Mesendoderm (in vitro differentiated cells): ENCODE results near the gene LRRC26.
A peak's percentile ranks its signal among the peaks of the same experiment; 100 is the strongest.

Experiments used
- DNase-seq: peaks from one replicate; pipeline ENCODE4 v3.0.0; 2013
- H2AK5ac ChIP-seq: 2 replicates; pipeline ENCODE4 v1.6.1; 2013; ENCODE audit warnings: low read length, inconsistent platforms
- H2BK120ac ChIP-seq: 2 replicates; pipeline ENCODE4 v1.6.1; 2013; ENCODE audit warnings: low read depth, mild to moderate bottlenecking, low read length, moderate library complexity, mixed read lengths
- H2BK15ac ChIP-seq: replicated peaks from 2 replicates; pipeline ENCODE4 v1.6.1; 2013; ENCODE audit warnings: low read depth, mild to moderate bottlenecking, moderate library complexity
- H2BK5ac ChIP-seq: 2 replicates; pipeline ENCODE4 v1.6.1; 2013; ENCODE audit warnings: low read length, inconsistent platforms
- H3K18ac ChIP-seq: 2 replicates; pipeline ENCODE4 v1.6.1; 2013; ENCODE audit warnings: mild to moderate bottlenecking, low read length, mixed read lengths
- H3K23ac ChIP-seq: one replicate; pipeline ENCODE4 v1.6.1; 2013; ENCODE audit warnings: low read length
- H3K27ac ChIP-seq: 2 replicates; pipeline ENCODE4 v1.5.1; 2013; ENCODE audit warnings: low read depth, mild to moderate bottlenecking, inconsistent platforms, low read length, moderate library complexity
- H3K27me3 ChIP-seq: 2 replicates; pipeline ENCODE4 v1.6.1; 2013; ENCODE audit warnings: low read length, control low read depth, mild to moderate bottlenecking, inconsistent platforms; ENCODE audit not compliant: insufficient read depth, poor library complexity
- H3K36me3 ChIP-seq: 2 replicates; pipeline ENCODE4 v1.6.1; 2013; ENCODE audit warnings: low read length, inconsistent platforms; ENCODE audit not compliant: control insufficient read depth, insufficient read depth
- H3K4ac ChIP-seq: one replicate; pipeline ENCODE4 v1.6.1; 2013; ENCODE audit warnings: low read depth, mild to moderate bottlenecking, low read length, moderate library complexity
- H3K4me1 ChIP-seq: 2 replicates; pipeline ENCODE4 v1.6.1; 2013; ENCODE audit warnings: low read depth, low read length, inconsistent platforms; ENCODE audit not compliant: control insufficient read depth
- H3K4me2 ChIP-seq: 2 replicates; pipeline ENCODE4 v1.6.1; 2013; ENCODE audit warnings: low read length
- H3K4me3 ChIP-seq: 2 replicates; pipeline ENCODE4 v1.5.1; 2013; ENCODE audit warnings: mild to moderate bottlenecking, low read length
- H3K56ac ChIP-seq: one replicate; pipeline ENCODE4 v1.6.1; 2013; ENCODE audit warnings: low read length
- H3K79me1 ChIP-seq: 2 replicates; pipeline ENCODE4 v1.6.1; 2013; ENCODE audit warnings: low read length, inconsistent platforms
- H3K79me2 ChIP-seq: 2 replicates; pipeline ENCODE4 v1.6.1; 2013; ENCODE audit warnings: mild to moderate bottlenecking, low read length; ENCODE audit not compliant: control insufficient read depth, insufficient read depth
- H3K9ac ChIP-seq: 2 replicates; pipeline ENCODE4 v1.6.1; 2013; ENCODE audit warnings: low read length, inconsistent platforms
- H4K5ac ChIP-seq: one replicate; pipeline ENCODE4 v1.6.1; 2013; ENCODE audit warnings: low read length
- H4K8ac ChIP-seq: one replicate; pipeline ENCODE4 v1.6.1; 2013; ENCODE audit warnings: low read depth, mild to moderate bottlenecking, control low read depth, low read length, moderate library complexity
- WGBS: extraction: QIAGEN DNeasy Blood & Tissue Kit; methylation state at CpG from one replicate; pipeline ENCODE4 v1.1.7; 2013; ENCODE audit warnings: low lambda C conversion rate, missing lambda C conversion rate; ENCODE audit not compliant: insufficient coverage; ENCODE audit errors: extremely low coverage; 5-methylcytosine and 5-hydroxymethylcytosine counted together

The LRRC26 gene

GRCh38 chr9:137200311-137201204, 30.7 kb upstream of the LRRC26 start, which contains the start of gene TPRN:
TPRN (minus strand) TSS chr9:137200741; CDS start chr9:137200711, 30 bp downstream.
- no CpG with 5 or more reads among the region's 118 CpGs for whole genome bisulfite sequencing
- Histone ChIP-seq H3K27ac (peak within 1 kb of the TSS; percentile 68), H3K79me2 (peaks cover 17% of the 10 kb centered on the region)

DNA sequence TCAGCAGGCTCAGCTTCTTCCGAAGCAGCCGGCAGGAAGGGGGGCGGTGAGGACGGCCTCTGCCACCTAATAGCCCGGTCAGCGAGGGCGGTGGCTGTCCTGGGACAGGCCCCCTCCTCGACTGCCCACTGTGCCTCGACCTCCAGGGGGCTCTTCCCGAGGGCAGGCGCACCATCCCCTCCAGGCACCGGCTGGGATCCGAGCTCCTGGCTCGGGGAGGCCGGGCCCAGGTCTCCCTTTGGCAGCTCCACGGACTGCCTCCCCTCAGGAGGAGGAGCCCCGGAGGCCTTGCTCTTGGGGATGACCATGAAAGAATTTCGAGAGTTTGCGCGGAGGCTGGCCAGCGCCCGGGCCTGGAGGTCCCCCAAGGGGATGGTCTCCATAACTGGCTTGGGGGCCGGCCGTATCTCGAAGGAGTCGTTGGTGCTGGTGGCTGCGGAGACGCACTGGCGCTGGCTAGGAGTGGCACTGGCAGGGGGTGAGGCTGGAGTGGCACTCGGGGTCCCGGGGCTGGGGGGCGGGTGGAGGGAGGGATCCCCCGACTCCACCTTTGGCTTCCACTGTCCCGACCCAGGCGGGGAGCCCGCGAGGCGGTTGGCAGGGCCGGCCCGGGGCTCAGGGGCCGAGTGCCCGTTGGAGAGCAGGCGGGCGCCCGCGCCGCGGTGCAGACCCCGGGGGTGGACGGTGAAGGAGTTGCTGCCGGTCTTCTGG, 29.7 kb upstream of the LRRC26 start:
- peak; percentile 28 for DNase-seq

More at GRCh38 chr9:137200311-137201204, 30.7 kb upstream of the LRRC26 start, which contains the start of gene TPRN:
- peak within 1 kb of the TSS; percentile 58 for H3K4me3 ChIP-seq
- peak within 1 kb of the TSS; percentile 45 for H3K23ac ChIP-seq
- no peak within 1 kb of the TSS for H2BK120ac ChIP-seq
- peak within 1 kb of the TSS; percentile 64 for H3K18ac ChIP-seq
- DNase-seq, result peak; percentile 99
- H2AK5ac ChIP-seq, result no peak within 1 kb of the TSS
- H4K8ac ChIP-seq, result peak within 1 kb of the TSS; percentile 87
- H3K4me1 ChIP-seq, result peaks cover 4% of the 10 kb centered on the region
- peak within 1 kb of the TSS; percentile 76 for H3K4ac ChIP-seq
- H3K9ac ChIP-seq, result peak within 1 kb of the TSS; percentile 94
- H3K4me2 ChIP-seq, result peak within 1 kb of the TSS; percentile 81
- no peaks in the 10 kb centered on the region for H3K27me3 ChIP-seq
- H2BK15ac ChIP-seq, result no peak within 1 kb of the TSS
- no peak within 1 kb of the TSS for H4K5ac ChIP-seq
- H3K79me1 ChIP-seq, result peaks cover 24% of the 10 kb centered on the region
- peak within 1 kb of the TSS; percentile 23 for H2BK5ac ChIP-seq
- no peaks in the 10 kb centered on the region for H3K36me3 ChIP-seq
- H3K56ac ChIP-seq, result peak within 1 kb of the TSS; percentile 98

DNA sequence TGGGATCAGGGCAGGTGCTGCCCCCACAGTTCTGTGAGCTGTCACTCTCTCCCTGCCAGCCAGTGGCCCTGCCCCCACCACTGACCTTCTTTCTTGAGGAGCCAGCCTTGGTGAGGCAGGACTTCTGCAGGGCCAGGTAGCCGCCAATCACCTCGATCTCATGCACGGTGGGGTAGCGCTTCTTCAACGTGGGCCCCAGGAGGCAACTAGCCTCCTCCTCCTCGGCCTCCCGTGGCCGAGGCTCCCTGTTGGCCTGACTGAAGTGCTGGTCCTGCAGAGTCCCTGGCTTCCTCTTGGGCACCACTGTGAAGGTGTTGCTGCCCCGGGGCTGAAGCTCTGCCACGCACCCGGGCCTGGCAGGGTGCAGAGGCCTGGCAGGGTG, 29.0 kb upstream of the LRRC26 start:
- H3K4me2 ChIP-seq, result no peak overlapping the region
- H3K4me3 ChIP-seq, result no peak overlapping the region
- H4K8ac ChIP-seq, result no peak overlapping the region
- H2BK5ac ChIP-seq, result no peak overlapping the region
- peaks cover 4% of the 10 kb centered on the region for H3K79me2 ChIP-seq
- no peak overlapping the region for H3K23ac ChIP-seq
- no peak overlapping the region for H2BK120ac ChIP-seq
- no peak overlapping the region for H3K18ac ChIP-seq
- no peak overlapping the region for H3K4ac ChIP-seq
- H3K4me1 ChIP-seq, result no peaks in the 10 kb centered on the region
- H4K5ac ChIP-seq, result no peak overlapping the region
- no peak overlapping the region for H2AK5ac ChIP-seq
- peak overlapping the region; percentile 15 for H3K9ac ChIP-seq
- WGBS, result no CpG with 5 or more reads among the region's 11 CpGs
- no peak overlapping the region for H2BK15ac ChIP-seq
- no peaks in the 10 kb centered on the region for H3K27me3 ChIP-seq
- H3K36me3 ChIP-seq, result no peaks in the 10 kb centered on the region
- H3K56ac ChIP-seq, result peak overlapping the region; percentile 67
- H3K27ac ChIP-seq, result no peak overlapping the region
- no peak for DNase-seq
- peaks cover 13% of the 10 kb centered on the region for H3K79me1 ChIP-seq

More for the DNA sequence above, 29.7 kb upstream of the LRRC26 start:
- peak overlapping the region; percentile 38 for H3K4ac ChIP-seq
- H2AK5ac ChIP-seq, result no peak overlapping the region
- peaks cover 19% of the 10 kb centered on the region for H3K79me1 ChIP-seq
- H3K9ac ChIP-seq, result peak overlapping the region; percentile 69
- no peak overlapping the region for H3K27ac ChIP-seq
- H4K5ac ChIP-seq, result no peak overlapping the region
- H3K4me3 ChIP-seq, result no peak overlapping the region
- WGBS, result no CpG with 5 or more reads among the region's 51 CpGs
- no peak overlapping the region for H2BK5ac ChIP-seq
- peaks cover 11% of the 10 kb centered on the region for H3K79me2 ChIP-seq
- peak overlapping the region; percentile 46 for H3K4me2 ChIP-seq
- H2BK15ac ChIP-seq, result no peak overlapping the region
- peak overlapping the region; percentile 64 for H3K18ac ChIP-seq
- no peak overlapping the region for H4K8ac ChIP-seq
- H3K4me1 ChIP-seq, result peaks cover 3% of the 10 kb centered on the region
- peak overlapping the region; percentile 45 for H3K23ac ChIP-seq
- no peaks in the 10 kb centered on the region for H3K27me3 ChIP-seq
- H3K36me3 ChIP-seq, result no peaks in the 10 kb centered on the region
- H3K56ac ChIP-seq, result peak overlapping the region; percentile 67
- no peak overlapping the region for H2BK120ac ChIP-seq

- H2BK15ac ChIP-seq, result no peak overlapping the region
- no peak overlapping the region for H2BK5ac ChIP-seq
- no CpG with 5 or more reads among the region's 19 CpGs for WGBS
- H3K27ac ChIP-seq, result no peak overlapping the region
- H3K4me1 ChIP-seq, result no peaks in the 10 kb centered on the region
- no peak overlapping the region for H3K4me3 ChIP-seq
- H3K18ac ChIP-seq, result no peak overlapping the region
- peak overlapping the region; percentile 34 for H3K9ac ChIP-seq
- H4K8ac ChIP-seq, result no peak overlapping the region
- H3K4me2 ChIP-seq, result no peak overlapping the region
- H3K27me3 ChIP-seq, result no peaks in the 10 kb centered on the region
- H3K23ac ChIP-seq, result no peak overlapping the region
- peaks cover 11% of the 10 kb centered on the region for H3K79me1 ChIP-seq
- H3K36me3 ChIP-seq, result no peaks in the 10 kb centered on the region
- no peak overlapping the region for H2AK5ac ChIP-seq
- H4K5ac ChIP-seq, result no peak overlapping the region
- H3K56ac ChIP-seq, result peak overlapping the region; percentile 15
- H3K79me2 ChIP-seq, result peaks cover 2% of the 10 kb centered on the region
- no peak overlapping the region for H3K4ac ChIP-seq
- DNase-seq, result no peak
- H2BK120ac ChIP-seq, result no peak overlapping the region
Measured at GRCh38 chr9:137198051-137198901, 28.4 kb upstream of the LRRC26 start.

DNA sequence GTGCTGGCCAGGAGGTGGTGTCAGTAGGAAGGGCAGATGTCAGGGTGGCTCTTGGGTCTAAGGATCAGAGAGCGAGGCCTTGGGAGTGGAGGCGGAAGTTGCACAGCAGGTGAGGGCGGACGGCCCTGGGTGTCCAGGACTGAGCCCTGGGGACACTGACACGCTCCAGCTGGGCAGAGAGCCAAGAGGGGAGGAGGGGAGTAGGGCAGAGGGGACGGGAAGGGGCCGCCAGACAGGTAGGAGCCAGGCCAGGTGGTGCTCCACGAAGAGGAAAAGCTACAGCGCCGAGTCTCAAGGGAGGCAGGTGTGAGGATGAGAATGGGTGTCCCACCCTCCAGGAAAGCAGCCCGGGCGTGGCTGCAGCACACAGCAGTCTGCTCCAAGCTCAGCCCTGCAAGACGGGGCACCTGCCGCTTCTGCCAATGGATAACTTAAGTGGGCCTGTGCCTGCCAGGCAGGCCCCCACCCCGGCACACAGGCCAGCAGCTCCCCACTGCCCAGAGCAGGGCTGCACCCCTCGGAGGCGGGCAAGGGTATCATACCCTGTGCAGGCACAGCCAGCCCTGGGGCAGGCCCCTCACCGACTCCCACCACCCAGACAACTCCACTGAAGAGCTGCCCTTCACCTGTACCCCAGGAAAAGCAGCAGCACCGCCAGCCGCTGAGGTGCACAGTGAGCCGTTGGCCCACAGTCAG, 25.8 kb upstream of the LRRC26 start:
- Histone ChIP-seq H4K5ac (no peak overlapping the region), H3K9ac (no peak overlapping the region), H3K4ac (no peak overlapping the region), H2AK5ac (no peak overlapping the region), H2BK120ac (no peak overlapping the region), H3K79me2 (peaks cover 2% of the 10 kb centered on the region), H2BK15ac (no peak overlapping the region), H3K4me2 (no peak overlapping the region), H3K4me3 (no peak overlapping the region), H3K27me3 (no peaks in the 10 kb centered on the region), H2BK5ac (no peak overlapping the region), H3K27ac (no peak overlapping the region), H3K79me1 (peaks cover 7% of the 10 kb centered on the region), H4K8ac (no peak overlapping the region), H3K18ac (no peak overlapping the region), H3K23ac (no peak overlapping the region), H3K4me1 (no peaks in the 10 kb centered on the region), H3K56ac (no peak overlapping the region), H3K36me3 (no peaks in the 10 kb centered on the region)
- no peak for DNase-seq
- no CpG with 5 or more reads among the region's 21 CpGs for WGBS
